ENCODE results near the gene POLD3. TPM values are rescaled to one million over a fixed set of nuclear protein-coding genes. Genes with fewer than 3 reads are reported as not detected.
"Not testable (repeated sequence)": the region's sequence is repeated elsewhere in the genome, so short reads cannot be mapped to it uniquely, and the experiment has no call there.

Gene POLD3
- total RNA-seq, 2 donors from 2014 or later = 6.7 to 8.9 TPM

GRCh38 chr11:74577624-74578396, 14.6 kb upstream of the POLD3 start:
- intact Hi-C loops (cut with DNase I) = no loop called here
- DNase-seq (no peak), ATAC-seq (no peak)

- DNase-seq = no peak
- ATAC-seq = no peak
- intact Hi-C loops (cut with DNase I) = no loop called here
These were observed 12.7 kb upstream of the POLD3 start for GRCh38 chr11:74579577-74580270.

GRCh38 chr11:74581954-74582547, 10.3 kb upstream of the POLD3 start:
- intact Hi-C loops (cut with DNase I) = no loop called here
- no peak for DNase-seq
- no peak for ATAC-seq

- intact Hi-C loops (cut with DNase I) = no loop called here
- DNase-seq (no peak), ATAC-seq (no peak)
These were observed 9.3 kb upstream of the POLD3 start for GRCh38 chr11:74583024-74583624.

GRCh38 chr11:74590492-74590891, 1.9 kb upstream of the POLD3 start:
- intact Hi-C loops (cut with DNase I); ATAC-seq; DNase-seq: not testable (repeated sequence)

- intact Hi-C loops (cut with DNase I) = no loop called here
- no peak for DNase-seq
- peak; percentile 33 to 34 for ATAC-seq
These were observed 330 bp upstream of the POLD3 start for GRCh38 chr11:74592063-74592440.

- intact Hi-C loops (cut with DNase I) = no loop called here
- ATAC-seq (no peak), DNase-seq (no peak)
These were observed 1.1 kb downstream of the POLD3 start for GRCh38 chr11:74593463-74593862.

GRCh38 chr11:74602637-74603556, 10.5 kb downstream of the POLD3 start:
- no peak for ATAC-seq
- intact Hi-C loops (cut with DNase I) = no loop called here

GRCh38 chr11:74603845-74604244, 11.5 kb downstream of the POLD3 start:
- intact Hi-C loops (cut with DNase I) = no loop called here
- ATAC-seq = no peak
- no peak for DNase-seq

More at GRCh38 chr11:74602637-74603556, 10.5 kb downstream of the POLD3 start:
- DNase-seq = no peak

- ATAC-seq (no peak), DNase-seq (no peak)
- intact Hi-C loops (cut with DNase I) = no loop called here
These were observed 11.9 kb downstream of the POLD3 start for GRCh38 chr11:74604311-74604710.

- DNase-seq = no peak
- ATAC-seq = no peak
- intact Hi-C loops (cut with DNase I) = no loop called here
These were observed 13.0 kb downstream of the POLD3 start for GRCh38 chr11:74605403-74605802.

- DNase-seq (no peak), ATAC-seq (no peak)
- intact Hi-C loops (cut with DNase I) = no loop called here
These were observed 16.0 kb downstream of the POLD3 start for GRCh38 chr11:74608431-74608830.

GRCh38 chr11:74611369-74611861, 19.0 kb downstream of the POLD3 start:
- peak; percentile 15 to 64 for ATAC-seq
- DNase-seq = no peak
- intact Hi-C loops (cut with DNase I) = loop anchor here in 1 of 2 donors (5.0 kb wide), 1 partner anchor 116 kb away; no protein-coding TSS in a partner anchor

GRCh38 chr11:74612877-74613276, 20.5 kb downstream of the POLD3 start:
- intact Hi-C loops (cut with DNase I) = loop anchor here in 1 of 2 donors (5.0 kb wide), 1 partner anchor 114 kb away; no protein-coding TSS in a partner anchor
- no peak for DNase-seq
- no peak for ATAC-seq

GRCh38 chr11:74615311-74615710, 22.9 kb downstream of the POLD3 start:
- intact Hi-C loops (cut with DNase I) = no loop called here
- ATAC-seq = peak in 1 of 2 donors; percentile 31
- no peak for DNase-seq

GRCh38 chr11:74615988-74616387, 23.6 kb downstream of the POLD3 start:
- ATAC-seq = no peak
- no peak for DNase-seq
- intact Hi-C loops (cut with DNase I) = no loop called here

GRCh38 chr11:74620531-74620930, 28.1 kb downstream of the POLD3 start:
- DNase-seq = no peak
- intact Hi-C loops (cut with DNase I) = no loop called here
- ATAC-seq = no peak

- ATAC-seq (no peak), DNase-seq (no peak)
- intact Hi-C loops (cut with DNase I) = no loop called here
These were observed 33.7 kb downstream of the POLD3 start for GRCh38 chr11:74626130-74626529.

- ATAC-seq = no peak
- no peak for DNase-seq
- intact Hi-C loops (cut with DNase I) = no loop called here
These were observed 34.2 kb downstream of the POLD3 start for GRCh38 chr11:74626604-74627003.

Measured in left cardiac atrium (tissue), 4 donors.